Adrenal gland (tissue), 12 donors: ENCODE results near the gene PARVB. TPM values are rescaled to one million over a fixed set of nuclear protein-coding genes. Genes with fewer than 3 reads are reported as not detected.

Experiments used
- DNase-seq, 7 donors: peaks; one replicate each; pipeline ENCODE4 v3.0.0-alpha.2; 2019 to 2020
- H3K27ac ChIP-seq, 5 donors: fragments of 200-600 bp; sonication (generic) in 4 of 5; 1 replicate in 3 of 5; 2 replicates in 2 of 5; pipeline versions ENCODE4 v1.5.1 to v1.8.0; 2016 to 2020; ENCODE audit warnings: mild to moderate bottlenecking in 1 of 5
- H3K27me3 ChIP-seq: fragments of 200-600 bp; 2 replicates; pipeline ENCODE4 v1.8.0; 2021
- H3K36me3 ChIP-seq, 2 donors: fragments of 200-600 bp; replicated peaks in 1 of 2; 1 replicate in 1 of 2; 2 replicates in 1 of 2; pipeline versions ENCODE4 v1.5.1 to v1.8.0; 2018 to 2022
- H3K4me1 ChIP-seq, 2 donors: fragments of 200-600 bp; replicated peaks in 1 of 2; 1 replicate in 1 of 2; 2 replicates in 1 of 2; pipeline versions ENCODE4 v1.5.1 to v1.8.0; 2018 to 2021
- H3K4me3 ChIP-seq, 4 donors: fragments of 200-600 bp; sonication (generic) in 3 of 4; one replicate each; pipeline ENCODE4 v1.5.1; 2016 to 2018
- H3K9me3 ChIP-seq, 3 donors: fragments of 200-600 bp; sonication (generic) in 1 of 3; replicated peaks in 1 of 3; 1 replicate in 2 of 3; 2 replicates in 1 of 3; pipeline versions ENCODE4 v1.5.1 to v1.8.0; 2016 to 2021
- POLR2A ChIP-seq, 2 donors: fragments of 450-650 bp; IDR thresholded peaks; one replicate each; pipeline ENCODE4 v1.6.1; 2017; ENCODE audit warnings: antibody characterized with exemption in 2 of 2, mild to moderate bottlenecking in 2 of 2, moderate library complexity in 1 of 2
- WGBS, 4 donors: extraction: QIAGEN DNeasy Blood & Tissue Kit in 2 of 4; methylation state at CpG; one replicate each; pipeline versions ENCODE4 v1.1.5 to v1.1.7; 2013 to 2017; 5-methylcytosine and 5-hydroxymethylcytosine counted together
- intact Hi-C, 2 donors: fragments of 100-400 bp; cut with DNase I; formaldehyde crosslinking; loops; one replicate each; pipeline versions ENCODE4 v1.14.1 to v1.15.0; 2022 to 2023
- polyA plus RNA-seq, 3 donors: library from polyadenylated mRNA; stranded (reverse); fragments of 200-250 nt in 2 of 3; fragments of 350-450 nt in 1 of 3; fragmentation: Illumina TruSeq in 1 of 3; extraction: RNeasy Lipid Tissue Mini Kit (QIAGEN cat#74804) in 1 of 3; gene quantifications; one replicate each; pipeline ENCODE4 v1.2.3, GENCODE V29; 2013 to 2014
- total RNA-seq, 9 donors: library from RNA; depleted of rRNA in 4 of 9; stranded (reverse); fragments of >200 nt in 4 of 9; fragments of 120-200 nt in 1 of 9; fragmentation: NEBNext Ultra II Directional in 1 of 9; extraction: Animal tissue kit (Norgen Biotek cat#: 25700) in 1 of 9; gene quantifications; one replicate each; pipeline versions ENCODE4 v1.1.0 to v1.2.4, GENCODE V29; 2013 to 2023
- TF ChIP-seq, protein P1 (sequence below), 6 experiments: fragments of 450-650 bp in 4 of 6; fragments of 200-600 bp in 2 of 6; sonication (generic) in 1 of 6; IDR thresholded peaks; 1 replicate in 5 of 6; 2 replicates in 1 of 6; pipeline versions ENCODE4 v1.5.1 to v1.8.0; 2016 to 2021; ENCODE audit warnings: antibody characterized with exemption in 6 of 6, mild to moderate bottlenecking in 2 of 6, moderate library complexity in 1 of 6
- donor health status: healthy with polysubstance abuse.
- donor health status: Bipolar disorder and iron deficiency.
- donor health status: DM: yes; HTN: yes; CAD: no.
- donor health status: DM: no; HTN: no; CAD: no.
- donor health status: DM: no; HTN: no; CAD: no.
- donor health status: DM: yes; HTN: yes; CAD: no.

Gene PARVB
- total and polyA plus RNA-seq, 12 donors: 16.9 to 77.6 (median 45.9) TPM

DNA sequence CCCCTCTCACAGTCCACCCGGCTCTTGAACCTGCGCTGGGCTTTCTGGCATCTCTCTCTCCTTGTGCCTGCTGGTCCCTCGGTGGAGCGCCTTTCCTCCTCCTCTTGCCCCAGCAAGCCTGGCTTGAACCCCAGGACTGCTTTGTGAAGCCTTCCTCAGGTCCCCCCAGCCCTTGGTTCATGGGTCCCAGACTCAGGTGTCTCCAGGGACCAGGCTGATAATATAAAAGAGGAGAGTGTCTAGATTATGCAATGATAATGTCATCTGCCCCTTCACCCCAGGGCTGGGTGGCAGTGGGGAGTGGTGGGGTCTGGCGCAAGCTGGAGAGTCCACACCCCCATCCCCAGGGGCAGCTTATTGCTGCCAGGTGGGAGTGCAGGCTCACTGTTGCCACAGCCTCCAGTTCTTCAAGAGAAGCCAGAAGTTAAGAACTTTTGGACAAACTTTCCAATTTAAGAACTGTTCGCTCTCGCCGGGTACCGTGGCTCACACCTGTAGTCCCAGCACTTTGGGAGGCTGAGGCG is 120.0 kb downstream of the PARVB start:
- Histone ChIP-seq H3K27me3 (no peaks in the 10 kb centered on the region), H3K36me3 (no peaks in the 10 kb centered on the region), H3K4me3 (no peak overlapping the region), H3K27ac (no peak overlapping the region), H3K4me1 (no peaks in the 10 kb centered on the region), H3K9me3 (no peaks in the 10 kb centered on the region)
- intact Hi-C loops: no loop called here
- TF ChIP-seq POLR2A (IDR thresholded peaks at IDR 0.05): no peak
- TF ChIP-seq, protein P1, sequence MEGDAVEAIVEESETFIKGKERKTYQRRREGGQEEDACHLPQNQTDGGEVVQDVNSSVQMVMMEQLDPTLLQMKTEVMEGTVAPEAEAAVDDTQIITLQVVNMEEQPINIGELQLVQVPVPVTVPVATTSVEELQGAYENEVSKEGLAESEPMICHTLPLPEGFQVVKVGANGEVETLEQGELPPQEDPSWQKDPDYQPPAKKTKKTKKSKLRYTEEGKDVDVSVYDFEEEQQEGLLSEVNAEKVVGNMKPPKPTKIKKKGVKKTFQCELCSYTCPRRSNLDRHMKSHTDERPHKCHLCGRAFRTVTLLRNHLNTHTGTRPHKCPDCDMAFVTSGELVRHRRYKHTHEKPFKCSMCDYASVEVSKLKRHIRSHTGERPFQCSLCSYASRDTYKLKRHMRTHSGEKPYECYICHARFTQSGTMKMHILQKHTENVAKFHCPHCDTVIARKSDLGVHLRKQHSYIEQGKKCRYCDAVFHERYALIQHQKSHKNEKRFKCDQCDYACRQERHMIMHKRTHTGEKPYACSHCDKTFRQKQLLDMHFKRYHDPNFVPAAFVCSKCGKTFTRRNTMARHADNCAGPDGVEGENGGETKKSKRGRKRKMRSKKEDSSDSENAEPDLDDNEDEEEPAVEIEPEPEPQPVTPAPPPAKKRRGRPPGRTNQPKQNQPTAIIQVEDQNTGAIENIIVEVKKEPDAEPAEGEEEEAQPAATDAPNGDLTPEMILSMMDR (IDR thresholded peaks at IDR 0.05): no peak
- no peak for DNase-seq
- 90 to 96% (median 92%) methylated on average over 9 to 10 of the region's 10 CpGs for WGBS, 4 donors

DNA sequence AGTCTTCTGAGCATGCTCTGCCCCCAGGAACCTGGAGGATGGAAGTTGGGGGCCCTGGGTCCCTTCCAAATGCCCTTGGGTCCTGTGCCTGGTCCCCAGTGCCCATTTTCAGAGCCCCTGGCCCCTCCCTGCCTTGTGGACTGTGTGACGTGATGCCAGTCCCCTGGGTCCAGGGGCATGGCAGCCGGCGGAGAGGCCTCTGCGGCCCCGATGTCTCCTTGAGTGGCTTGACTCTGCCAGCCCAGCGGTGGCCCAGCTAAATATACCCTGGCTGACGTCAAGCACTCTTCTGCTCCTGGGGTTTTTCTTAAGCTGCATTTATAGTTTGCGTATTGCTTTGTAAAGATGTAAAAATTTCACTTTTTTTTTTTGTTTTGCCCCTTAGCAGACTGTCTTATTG is 121.4 kb downstream of the PARVB start:
- H3K27ac ChIP-seq: no peak overlapping the region

GRCh38 chr22:44146088-44146861 is 122.2 kb downstream of the PARVB start:
- H3K4me3 ChIP-seq: no peak overlapping the region
- DNase-seq: no peak
- no peak overlapping the region for H3K27ac ChIP-seq
- 89 to 95% (median 90%) methylated on average over 33 of the region's 33 CpGs for WGBS, 4 donors
- H3K27me3 ChIP-seq: no peaks in the 10 kb centered on the region
- H3K4me1 ChIP-seq: no peaks in the 10 kb centered on the region
- no peaks in the 10 kb centered on the region for H3K36me3 ChIP-seq
- TF ChIP-seq, protein P1 (IDR thresholded peaks at IDR 0.05): no peak
- no peak for TF ChIP-seq POLR2A (IDR thresholded peaks at IDR 0.05)
- intact Hi-C loops: no loop called here
- H3K9me3 ChIP-seq: no peaks in the 10 kb centered on the region

More for the DNA sequence above, 121.4 kb downstream of the PARVB start:
- intact Hi-C loops: no loop called here
- Histone ChIP-seq H3K4me1 (no peaks in the 10 kb centered on the region), H3K36me3 (no peaks in the 10 kb centered on the region), H3K27me3 (no peaks in the 10 kb centered on the region), H3K9me3 (no peaks in the 10 kb centered on the region), H3K4me3 (no peak overlapping the region)
- TF ChIP-seq, protein P1 (IDR thresholded peaks at IDR 0.05): no peak
- TF ChIP-seq POLR2A (IDR thresholded peaks at IDR 0.05): no peak
- WGBS, 4 donors: 80 to 97% (median 85%) methylated on average over 6 to 8 of the region's 8 CpGs
- DNase-seq: no peak

DNA sequence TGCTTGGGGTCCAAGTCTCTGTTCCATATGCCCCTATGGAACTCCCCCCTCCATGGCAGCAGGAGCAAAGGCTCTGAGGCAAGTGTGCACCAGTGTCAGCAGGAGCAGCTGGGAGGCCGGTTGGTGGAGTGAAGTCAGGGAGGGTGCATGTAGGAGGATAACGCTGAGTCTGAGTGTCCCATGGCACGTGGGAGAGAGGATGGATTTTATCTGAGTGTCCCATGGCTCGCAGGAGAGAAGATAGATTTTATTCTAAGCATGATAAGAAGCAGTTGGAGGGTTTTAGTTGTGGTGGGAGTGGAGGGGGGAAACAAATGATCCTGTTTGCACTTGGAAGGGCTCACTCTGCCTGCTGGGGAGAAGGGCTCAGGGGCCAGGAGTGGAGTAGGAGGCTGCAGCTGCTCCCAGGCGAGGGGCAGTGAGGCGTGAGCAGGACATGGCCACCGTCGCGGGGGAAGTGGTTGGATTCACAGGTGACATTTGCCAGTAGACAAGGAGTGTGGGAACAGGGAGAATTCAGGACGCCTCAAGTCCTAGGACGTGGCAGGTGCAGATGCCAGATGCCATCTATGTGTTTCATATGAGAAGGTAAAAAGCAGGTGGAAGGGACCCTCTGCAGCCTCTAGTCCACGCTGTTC is 123.0 kb downstream of the PARVB start:
- Histone ChIP-seq H3K9me3 (no peaks in the 10 kb centered on the region), H3K27me3 (no peaks in the 10 kb centered on the region), H3K4me3 (no peak overlapping the region), H3K27ac (no peak overlapping the region), H3K4me1 (no peaks in the 10 kb centered on the region), H3K36me3 (no peaks in the 10 kb centered on the region)
- no peak for DNase-seq
- no peak for TF ChIP-seq POLR2A (IDR thresholded peaks at IDR 0.05)
- TF ChIP-seq, protein P1 (IDR thresholded peaks at IDR 0.05): no peak
- intact Hi-C loops: no loop called here
- 83 to 95% (median 87%) methylated on average over 12 of the region's 12 CpGs for WGBS, 4 donors
